ENCODE results near the gene ZNF205.

- no peak for TF ChIP-seq POLR2AphosphoS5 (IDR thresholded peaks at IDR 0.05; ENCODE audit: low read depth, low read length)
- TF ChIP-seq CTCF (IDR thresholded peaks at IDR 0.05 in 2 of 3, conservative IDR thresholded peaks at IDR 0.05 in 1 of 3; ENCODE audit: borderline replicate concordance in 1 of 3, insufficient read depth in 1 of 3, low read depth in 2 of 3, low read length in 2 of 3) = no peak
- TF ChIP-seq POLR2A (IDR thresholded peaks at IDR 0.05; ENCODE audit: borderline replicate concordance, extremely low read depth, insufficient read depth, insufficient read length) = no peak
- TF ChIP-seq ELF1 (IDR thresholded peaks at IDR 0.05; ENCODE audit: borderline replicate concordance, low read depth) = no peak
- no peak for TF ChIP-seq TCF7L2 (IDR thresholded peaks at IDR 0.05; ENCODE audit: borderline replicate concordance, extremely low read depth, insufficient read depth, insufficient read length)
- no peak for TF ChIP-seq ZFX (IDR thresholded peaks at IDR 0.05)
- TF ChIP-seq EGR1 (IDR thresholded peaks at IDR 0.05; ENCODE audit: low read depth) = no peak
- no peak for TF ChIP-seq SP1 (IDR thresholded peaks at IDR 0.05; ENCODE audit: low read depth)
- TF ChIP-seq EZH2 (IDR thresholded peaks at IDR 0.05) = no peak
Measured at GRCh38 chr16:3098459-3099394, 13.7 kb upstream of the ZNF205 start, which contains the start of gene ZSCAN10.
